ENCODE measurements around the gene SORCS3. TPM values are rescaled to one million over a fixed set of nuclear protein-coding genes. Genes with fewer than 3 reads are reported as not detected.

SORCS3 gene
- total and polyA plus RNA-seq, 2 of the 13 experiments (the other 11 are each of a cell fraction or from before 2014, with no cell fraction given): 0.07 TPM; not detected in 1

DNA sequence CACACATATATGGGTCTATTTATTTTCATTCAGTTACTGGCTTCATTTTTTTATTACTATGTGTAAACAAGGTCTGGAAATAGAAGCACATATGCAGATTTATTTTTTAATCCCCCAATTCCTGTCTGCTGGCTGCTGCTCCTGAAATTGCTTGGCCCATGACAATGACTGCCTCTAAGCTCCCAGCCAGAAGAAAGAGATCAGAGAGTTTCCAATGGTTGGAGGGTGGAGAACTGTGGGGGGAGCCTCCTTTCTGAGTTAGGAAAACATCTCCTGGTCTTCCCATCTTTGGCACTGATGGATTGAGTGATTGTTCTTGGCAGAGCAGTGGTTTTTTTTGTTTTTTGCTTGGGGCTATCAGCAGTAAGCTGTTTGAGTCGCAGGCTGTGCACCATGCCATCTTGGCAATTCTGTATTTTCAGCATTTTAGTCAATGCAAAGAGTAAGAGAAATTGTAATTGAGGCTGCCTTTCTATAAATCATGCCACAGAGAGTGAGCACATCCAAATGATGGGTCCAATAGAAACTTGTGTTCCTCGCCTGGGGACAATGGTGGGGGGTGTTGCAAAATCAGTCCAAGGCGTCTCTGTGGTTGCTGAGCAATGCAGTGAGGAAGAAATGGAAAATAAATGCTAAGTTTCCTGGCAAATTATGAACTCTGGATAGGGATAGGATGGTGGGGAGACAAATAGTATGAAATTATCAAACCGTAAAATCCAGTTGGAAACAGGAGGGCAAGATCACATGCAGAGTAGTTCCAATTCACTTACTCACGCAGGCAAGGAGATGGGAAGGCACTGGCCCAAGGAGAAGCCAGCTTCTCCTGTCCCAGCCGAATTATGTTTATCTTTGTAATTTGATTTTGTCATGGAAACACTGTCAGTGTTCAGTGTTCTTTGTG is 382.4 kb downstream of the SORCS3 start (continued):
- no peak for TF ChIP-seq ZNF318 (CRISPR knock-in tag; IDR thresholded peaks at IDR 0.05)
- TF ChIP-seq ZNF337 (CRISPR knock-in tag; IDR thresholded peaks at IDR 0.05; ENCODE audit: borderline replicate concordance, low read depth): no peak
- TF ChIP-seq, protein P1, sequence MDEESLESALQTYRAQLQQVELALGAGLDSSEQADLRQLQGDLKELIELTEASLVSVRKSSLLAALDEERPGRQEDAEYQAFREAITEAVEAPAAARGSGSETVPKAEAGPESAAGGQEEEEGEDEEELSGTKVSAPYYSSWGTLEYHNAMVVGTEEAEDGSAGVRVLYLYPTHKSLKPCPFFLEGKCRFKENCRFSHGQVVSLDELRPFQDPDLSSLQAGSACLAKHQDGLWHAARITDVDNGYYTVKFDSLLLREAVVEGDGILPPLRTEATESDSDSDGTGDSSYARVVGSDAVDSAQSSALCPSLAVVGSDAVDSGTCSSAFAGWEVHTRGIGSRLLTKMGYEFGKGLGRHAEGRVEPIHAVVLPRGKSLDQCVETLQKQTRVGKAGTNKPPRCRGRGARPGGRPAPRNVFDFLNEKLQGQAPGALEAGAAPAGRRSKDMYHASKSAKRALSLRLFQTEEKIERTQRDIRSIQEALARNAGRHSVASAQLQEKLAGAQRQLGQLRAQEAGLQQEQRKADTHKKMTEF (CRISPR knock-in tag; IDR thresholded peaks at IDR 0.05): no peak
- no peak for TF ChIP-seq HMGA1 (CRISPR knock-in tag; conservative IDR thresholded peaks at IDR 0.05)
- TF ChIP-seq ATF5 (CRISPR knock-in tag; IDR thresholded peaks at IDR 0.05; ENCODE audit: low read depth): no peak
- TF ChIP-seq ZNF12 (CRISPR knock-in tag; IDR thresholded peaks at IDR 0.05): no peak
- TF ChIP-seq KDM2A (CRISPR knock-in tag; IDR thresholded peaks at IDR 0.05; ENCODE audit: borderline replicate concordance, low read depth): no peak
- TF ChIP-seq CHCHD3 (CRISPR knock-in tag; IDR thresholded peaks at IDR 0.05): no peak
- no peak for TF ChIP-seq POLR2AphosphoS5 (IDR thresholded peaks at IDR 0.05; ENCODE audit: low read depth, low read length)
- TF ChIP-seq, protein P2, sequence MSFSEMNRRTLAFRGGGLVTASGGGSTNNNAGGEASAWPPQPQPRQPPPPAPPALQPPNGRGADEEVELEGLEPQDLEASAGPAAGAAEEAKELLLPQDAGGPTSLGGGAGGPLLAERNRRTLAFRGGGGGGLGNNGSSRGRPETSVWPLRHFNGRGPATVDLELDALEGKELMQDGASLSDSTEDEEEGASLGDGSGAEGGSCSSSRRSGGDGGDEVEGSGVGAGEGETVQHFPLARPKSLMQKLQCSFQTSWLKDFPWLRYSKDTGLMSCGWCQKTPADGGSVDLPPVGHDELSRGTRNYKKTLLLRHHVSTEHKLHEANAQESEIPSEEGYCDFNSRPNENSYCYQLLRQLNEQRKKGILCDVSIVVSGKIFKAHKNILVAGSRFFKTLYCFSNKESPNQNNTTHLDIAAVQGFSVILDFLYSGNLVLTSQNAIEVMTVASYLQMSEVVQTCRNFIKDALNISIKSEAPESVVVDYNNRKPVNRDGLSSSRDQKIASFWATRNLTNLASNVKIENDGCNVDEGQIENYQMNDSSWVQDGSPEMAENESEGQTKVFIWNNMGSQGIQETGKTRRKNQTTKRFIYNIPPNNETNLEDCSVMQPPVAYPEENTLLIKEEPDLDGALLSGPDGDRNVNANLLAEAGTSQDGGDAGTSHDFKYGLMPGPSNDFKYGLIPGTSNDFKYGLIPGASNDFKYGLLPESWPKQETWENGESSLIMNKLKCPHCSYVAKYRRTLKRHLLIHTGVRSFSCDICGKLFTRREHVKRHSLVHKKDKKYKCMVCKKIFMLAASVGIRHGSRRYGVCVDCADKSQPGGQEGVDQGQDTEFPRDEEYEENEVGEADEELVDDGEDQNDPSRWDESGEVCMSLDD (CRISPR knock-in tag; IDR thresholded peaks at IDR 0.05; ENCODE audit: borderline replicate concordance): no peak
- TF ChIP-seq HOXA9 (CRISPR knock-in tag; IDR thresholded peaks at IDR 0.05; ENCODE audit: borderline replicate concordance): no peak
- TF ChIP-seq XRCC5 (optimal IDR thresholded peaks at IDR 0.05; ENCODE audit: low read length): no peak
- TF ChIP-seq SIX4 (CRISPR knock-in tag; IDR thresholded peaks at IDR 0.05): no peak
- no peak for TF ChIP-seq ZNF570 (CRISPR knock-in tag; IDR thresholded peaks at IDR 0.05; ENCODE audit: borderline replicate concordance)

All from HepG2 (cell line).